Breast epithelium (tissue), 4 donors: Measurements from ENCODE around the gene BAG5. TPM values are rescaled to one million over a fixed set of nuclear protein-coding genes. Genes with fewer than 3 reads are reported as not detected.

Experiments
- DNase-seq, 2 donors: peaks; one replicate each; pipeline ENCODE4 v3.0.0-alpha.2; 2019; ENCODE audit warnings: low spot score in 2 of 2
- H3K27ac ChIP-seq, 2 donors: fragments of 200-600 bp; sonication (generic) in 1 of 2; one replicate each; pipeline ENCODE4 v1.5.1; 2016 to 2019; ENCODE audit warnings: mild to moderate bottlenecking in 1 of 2
- H3K27me3 ChIP-seq, 2 donors: fragments of 200-600 bp; sonication (generic) in 1 of 2; one replicate each; pipeline versions ENCODE4 v1.5.1 to v1.6.0; 2017 to 2019; ENCODE audit warnings: control low read depth in 1 of 2, mild to moderate bottlenecking in 1 of 2
- H3K36me3 ChIP-seq: fragments of 200-600 bp; one replicate; pipeline ENCODE4 v1.5.1; 2019
- H3K4me1 ChIP-seq, 2 donors: fragments of 200-600 bp; sonication (generic); one replicate each; pipeline ENCODE4 v1.5.1; 2016 to 2019; ENCODE audit warnings: control low read depth in 1 of 2
- H3K4me3 ChIP-seq, 3 donors: fragments of 200-600 bp; sonication (generic); 1 replicate in 2 of 3; 2 replicates in 1 of 3; pipeline ENCODE4 v1.5.1; 2016 to 2019; ENCODE audit warnings: mild to moderate bottlenecking in 3 of 3, moderate library complexity in 2 of 3
- H3K9me3 ChIP-seq, 2 donors: fragments of 200-600 bp; sonication (generic) in 1 of 2; one replicate each; pipeline ENCODE4 v1.5.1; 2016 to 2019; ENCODE audit warnings: control low read depth in 1 of 2
- CTCF ChIP-seq, 3 donors: fragments of 450-650 bp; IDR thresholded peaks; one replicate each; pipeline ENCODE4 v1.5.1; 2016 to 2017; ENCODE audit warnings: antibody characterized with exemption in 3 of 3, mild to moderate bottlenecking in 3 of 3, moderate library complexity in 3 of 3
- POLR2A ChIP-seq: fragments of 450-650 bp; IDR thresholded peaks from one replicate; pipeline ENCODE4 v1.6.1; 2016; ENCODE audit warnings: antibody characterized with exemption, mild to moderate bottlenecking, moderate library complexity
- POLR2AphosphoS5 ChIP-seq, 3 donors: sonication (generic); formaldehyde crosslinking; IDR thresholded peaks; one replicate each; pipeline ENCODE4 v1.6.1; 2017; ENCODE audit warnings: antibody characterized with exemption in 3 of 3
- intact Hi-C: fragments of 100-400 bp; cut with DNase I; formaldehyde crosslinking; loops from one replicate; pipeline ENCODE4 v1.15.1; 2023; ENCODE audit warnings: low total_unique reads
- total RNA-seq, 3 donors: library from RNA; depleted of rRNA; stranded (reverse); fragments of >200 nt; gene quantifications; one replicate each; pipeline ENCODE4 v1.1.0, GENCODE V29; 2016

BAG5 gene
- total RNA-seq, 3 donors from 2014 or later = 29.5 to 45.4 (median 38.5) TPM

GRCh38 chr14:103520269-103520656 lies 42.2 kb downstream of the BAG5 start:
- TF ChIP-seq POLR2A (no peak), POLR2AphosphoS5 (IDR thresholded peaks at IDR 0.05) (no peak), CTCF (IDR thresholded peaks at IDR 0.05) (no peak)
- Histone ChIP-seq H3K4me1 (peaks cover 0 to 5% of the 10 kb centered on the region in 2 donors), H3K27me3 (no peaks in the 10 kb centered on the region), H3K4me3 (peak overlapping the region in 2 of 3 donors; percentile 61 to 81), H3K36me3 (no peaks in the 10 kb centered on the region), H3K27ac (peak overlapping the region; percentile 73 to 83), H3K9me3 (no peaks in the 10 kb centered on the region)
- no peak for DNase-seq
- intact Hi-C loops = no loop called here

GRCh38 chr14:103519837-103520212 lies 42.6 kb downstream of the BAG5 start:
- Histone ChIP-seq H3K9me3 (no peaks in the 10 kb centered on the region), H3K4me1 (peaks cover 0 to 5% of the 10 kb centered on the region in 2 donors), H3K4me3 (no peak overlapping the region), H3K27me3 (no peaks in the 10 kb centered on the region), H3K27ac (peak overlapping the region in 1 of 2 donors; percentile 23), H3K36me3 (no peaks in the 10 kb centered on the region)
- intact Hi-C loops = no loop called here
- no peak for TF ChIP-seq CTCF (IDR thresholded peaks at IDR 0.05)
- no peak for DNase-seq

- intact Hi-C loops = no loop called here
- Histone ChIP-seq H3K4me1 (peaks cover 0 to 5% of the 10 kb centered on the region in 2 donors), H3K9me3 (no peaks in the 10 kb centered on the region), H3K4me3 (no peak overlapping the region), H3K27me3 (no peaks in the 10 kb centered on the region), H3K27ac (peak overlapping the region in 1 of 2 donors; percentile 23), H3K36me3 (no peaks in the 10 kb centered on the region)
- DNase-seq = no peak
- no peak for TF ChIP-seq POLR2A
- TF ChIP-seq POLR2AphosphoS5 (IDR thresholded peaks at IDR 0.05) = no peak
- no peak for TF ChIP-seq CTCF (IDR thresholded peaks at IDR 0.05)
Measured at GRCh38 chr14:103519043-103519836, 43.2 kb downstream of the BAG5 start.

- intact Hi-C loops = no loop called here
- H3K4me3 ChIP-seq = no peak overlapping the region
- no peaks in the 10 kb centered on the region for H3K27me3 ChIP-seq
- H3K4me1 ChIP-seq = peaks cover under 1 to 9% of the 10 kb centered on the region in 2 donors
- TF ChIP-seq POLR2A (no peak), POLR2AphosphoS5 (IDR thresholded peaks at IDR 0.05) (peak in 1 of 3 donors; percentile 21), CTCF (IDR thresholded peaks at IDR 0.05) (peak; percentile 48 to 89 (median 77))
- DNase-seq = no peak
- peak overlapping the region in 1 of 2 donors; percentile 53 for H3K27ac ChIP-seq
- no peaks in the 10 kb centered on the region for H3K9me3 ChIP-seq
- H3K36me3 ChIP-seq = no peaks in the 10 kb centered on the region
Measured at GRCh38 chr14:103518422-103519042, 43.9 kb downstream of the BAG5 start.
